ENCODE results near the gene SETD2.

SETD2 gene

GRCh38 chr3:47010910-47011309 lies 153.0 kb downstream of the SETD2 start:
- no peak for DNase-seq (ENCODE audit: low read depth in 1 of 2, low spot score in 1 of 2)
- Histone ChIP-seq H3K27me3 (ENCODE audit: insufficient read depth, poor library complexity, severe bottlenecking) (no peaks in the 10 kb centered on the region), H3K27ac (replicated peaks) (no peak overlapping the region), H3K4me3 (replicated peaks; ENCODE audit: insufficient read depth, low read length) (no peak overlapping the region)
- no peak for TF ChIP-seq SPI1 (IDR thresholded peaks at IDR 0.05; ENCODE audit: borderline replicate concordance, low read depth)

- no peak overlapping the region for H3K27ac ChIP-seq (replicated peaks)
- no peaks in the 10 kb centered on the region for H3K27me3 ChIP-seq (ENCODE audit: insufficient read depth, poor library complexity, severe bottlenecking)
- no peak for TF ChIP-seq POLR2AphosphoS5 (IDR thresholded peaks at IDR 0.05; ENCODE audit: low read depth)
- no peak for TF ChIP-seq SPI1 (IDR thresholded peaks at IDR 0.05; ENCODE audit: borderline replicate concordance, low read depth)
- TF ChIP-seq REST (IDR thresholded peaks at IDR 0.05; ENCODE audit: insufficient replicate concordance, low read depth): no peak
- no peak for TF ChIP-seq GABPA (IDR thresholded peaks at IDR 0.05; ENCODE audit: low read depth)
- TF ChIP-seq CTCF (IDR thresholded peaks at IDR 0.05; ENCODE audit: insufficient read depth, low read length): no peak
- no peak overlapping the region for H3K4me3 ChIP-seq (replicated peaks; ENCODE audit: insufficient read depth, low read length)
- DNase-seq (ENCODE audit: low read depth in 1 of 2, low spot score in 1 of 2): no peak
Measured at GRCh38 chr3:47010111-47010712, 153.7 kb downstream of the SETD2 start.

GRCh38 chr3:47009225-47010110 lies 154.4 kb downstream of the SETD2 start:
- no peak for TF ChIP-seq SPI1 (IDR thresholded peaks at IDR 0.05; ENCODE audit: borderline replicate concordance, low read depth)
- no peak for TF ChIP-seq GABPA (IDR thresholded peaks at IDR 0.05; ENCODE audit: low read depth)
- no peak for TF ChIP-seq REST (IDR thresholded peaks at IDR 0.05; ENCODE audit: insufficient replicate concordance, low read depth)
- no peak for TF ChIP-seq CTCF (IDR thresholded peaks at IDR 0.05; ENCODE audit: insufficient read depth, low read length)
- TF ChIP-seq POLR2AphosphoS5 (IDR thresholded peaks at IDR 0.05; ENCODE audit: low read depth): no peak
- no peak overlapping the region for H3K27ac ChIP-seq (replicated peaks)
- no peak overlapping the region for H3K4me3 ChIP-seq (replicated peaks; ENCODE audit: insufficient read depth, low read length)
- no peak for DNase-seq (ENCODE audit: low read depth in 1 of 2, low spot score in 1 of 2)
- H3K27me3 ChIP-seq (ENCODE audit: insufficient read depth, poor library complexity, severe bottlenecking): no peaks in the 10 kb centered on the region

- Histone ChIP-seq H3K27ac (replicated peaks) (no peak overlapping the region), H3K27me3 (ENCODE audit: insufficient read depth, poor library complexity, severe bottlenecking) (no peaks in the 10 kb centered on the region), H3K4me3 (replicated peaks; ENCODE audit: insufficient read depth, low read length) (no peak overlapping the region)
- DNase-seq (ENCODE audit: low read depth in 1 of 2, low spot score in 1 of 2): no peak
- TF ChIP-seq REST (IDR thresholded peaks at IDR 0.05; ENCODE audit: insufficient replicate concordance, low read depth): no peak
- TF ChIP-seq SPI1 (IDR thresholded peaks at IDR 0.05; ENCODE audit: borderline replicate concordance, low read depth): no peak
- TF ChIP-seq POLR2AphosphoS5 (IDR thresholded peaks at IDR 0.05; ENCODE audit: low read depth): no peak
- TF ChIP-seq GABPA (IDR thresholded peaks at IDR 0.05; ENCODE audit: low read depth): no peak
- TF ChIP-seq CTCF (IDR thresholded peaks at IDR 0.05; ENCODE audit: insufficient read depth, low read length): no peak
Measured at GRCh38 chr3:47008851-47009224, 155.1 kb downstream of the SETD2 start.

All from HL-60 (cell line).